Endothelial cell of umbilical vein (primary cell): ENCODE results near the gene MAML3. TPM values are rescaled to one million over a fixed set of nuclear protein-coding genes. Genes with fewer than 3 reads are reported as not detected.

ENCODE experiments used
- BruUV-seq: library from RNA; stranded (reverse); fragments of 400-500 nt; replicated peaks from 2 replicates; lab custom pipeline; 2021; lab: Mats Ljungman, UMichigan
- CTCF ChIA-PET: fragments of 300-600, 350-600 bp; sonication (Branson Sonifier 250); formaldehyde crosslinking; loops from one replicate; lab custom pipeline; 2021; ENCODE audit warnings: antibody characterized with exemption, inconsistent platforms; lab: Charles Lee
- POLR2A ChIA-PET: fragments of 300-600, 350-600 bp; sonication (Branson Sonifier 250); formaldehyde crosslinking; loops from one replicate; lab custom pipeline; 2021; ENCODE audit warnings: antibody characterized with exemption, inconsistent platforms; lab: Charles Lee
- DNase-seq: peaks from one replicate; pipeline ENCODE4 v3.0.0-alpha.2; 2011; ENCODE audit warnings: low read depth, low spot score
- FAIRE-seq: peaks from 2 replicates; lab custom pipeline; 2011; peaks lifted over from hg19 to GRCh38; lab: Jason Lieb, UNC
- H2AFZ ChIP-seq: 2 replicates; pipeline ENCODE4 v1.6.0; 2012; ENCODE audit warnings: low read depth, low read length, control low read depth, inconsistent platforms
- H3K27ac ChIP-seq: 2 replicates; pipeline ENCODE4 v1.5.1; 2011; ENCODE audit warnings: low read depth, mild to moderate bottlenecking, control low read depth, low read length, moderate library complexity; ENCODE audit not compliant: insufficient read depth
- H3K27me3 ChIP-seq, 2 experiments: 2 replicates each; pipeline versions ENCODE4 v1.6.0 to v1.6.1; 2011; ENCODE audit warnings: low read length in 2 of 2, mixed read lengths in 1 of 2; ENCODE audit not compliant: control insufficient read depth in 2 of 2, insufficient read depth in 2 of 2
- H3K36me3 ChIP-seq, 2 experiments: 2 replicates in 1 of 2; 3 replicates in 1 of 2; pipeline ENCODE4 v1.5.1; 2011; ENCODE audit warnings: low read length in 2 of 2, mild to moderate bottlenecking in 1 of 2, moderate library complexity in 1 of 2; ENCODE audit not compliant: control insufficient read depth in 2 of 2, insufficient read depth in 2 of 2; ENCODE audit errors: extremely low read depth in 1 of 2
- H3K4me1 ChIP-seq: 3 replicates; pipeline ENCODE4 v1.5.1; 2011; ENCODE audit warnings: mild to moderate bottlenecking, low read length; ENCODE audit not compliant: control insufficient read depth, insufficient read depth; ENCODE audit errors: extremely low read depth
- H3K4me2 ChIP-seq: 2 replicates; pipeline ENCODE4 v1.6.1; 2011; ENCODE audit warnings: low read length, control low read depth, mixed read lengths; ENCODE audit not compliant: insufficient read depth
- H3K4me3 ChIP-seq, 3 experiments: fragments of 200-600 bp in 1 of 3; sonication (generic), shearing (Covaris generic) in 1 of 3; replicated peaks in 1 of 3; 2 replicates each; pipeline ENCODE4 v1.5.1; 2011 to 2016; ENCODE audit warnings: control low read depth in 3 of 3, low read length in 3 of 3, mild to moderate bottlenecking in 2 of 3, inconsistent platforms in 1 of 3, low read depth in 1 of 3, moderate library complexity in 1 of 3; ENCODE audit not compliant: insufficient read depth in 1 of 3
- H3K79me2 ChIP-seq: 2 replicates; pipeline ENCODE4 v1.6.0; 2012; ENCODE audit warnings: low read length, inconsistent platforms; ENCODE audit not compliant: control insufficient read depth, insufficient read depth
- H3K9ac ChIP-seq: replicated peaks from 2 replicates; pipeline ENCODE3; 2011; ENCODE audit warnings: low read length, control low read depth; ENCODE audit not compliant: insufficient read depth; ENCODE audit errors: extremely low read depth
- H3K9me1 ChIP-seq: replicated peaks from 3 replicates; pipeline ENCODE4 v1.6.0; 2011; ENCODE audit warnings: mild to moderate bottlenecking, low read length; ENCODE audit not compliant: control insufficient read depth, insufficient read depth; ENCODE audit errors: extremely low read depth
- H3K9me3 ChIP-seq: replicated peaks from 2 replicates; pipeline ENCODE4 v1.5.1; 2012; ENCODE audit warnings: low read length, inconsistent platforms; ENCODE audit not compliant: control insufficient read depth, insufficient read depth
- H4K20me1 ChIP-seq: replicated peaks from 2 replicates; pipeline ENCODE3; 2011; ENCODE audit warnings: mild to moderate bottlenecking, low read length; ENCODE audit not compliant: control insufficient read depth, insufficient read depth; ENCODE audit errors: extremely low read depth
- CTCF ChIP-seq, 2 donors: IDR thresholded peaks; 1 replicate in 1 of 2; 2 replicates in 1 of 2; pipeline ENCODE4 v1.5.1; 2011; ENCODE audit warnings: low read length in 2 of 2, mild to moderate bottlenecking in 2 of 2, moderate library complexity in 2 of 2, control low read depth in 1 of 2, inconsistent platforms in 1 of 2, low read depth in 1 of 2; ENCODE audit not compliant: insufficient read depth in 1 of 2; ENCODE audit errors: extremely low read depth in 1 of 2
- EZH2 ChIP-seq: IDR thresholded peaks from 2 replicates; pipeline ENCODE4 v1.6.1; 2012; ENCODE audit warnings: borderline replicate concordance, low read depth, mild to moderate bottlenecking, moderate library complexity, low read length, inconsistent platforms; ENCODE audit not compliant: severe bottlenecking
- FOS ChIP-seq: IDR thresholded peaks from 2 replicates; pipeline ENCODE4 v1.6.1; 2011; ENCODE audit warnings: mild to moderate bottlenecking, low read length, moderate library complexity, borderline replicate concordance; ENCODE audit not compliant: insufficient read depth
- GATA2 ChIP-seq: IDR thresholded peaks from 2 replicates; pipeline ENCODE4 v1.7.0; 2011; ENCODE audit warnings: low read depth, mild to moderate bottlenecking, moderate library complexity, mixed read lengths, low read length; ENCODE audit not compliant: insufficient read length, insufficient read depth
- JUN ChIP-seq: IDR thresholded peaks from 2 replicates; pipeline ENCODE4 v1.6.1; 2011; ENCODE audit warnings: borderline replicate concordance, low read depth; ENCODE audit not compliant: insufficient read length, insufficient read depth
- MAX ChIP-seq: IDR thresholded peaks from 2 replicates; pipeline ENCODE4 v1.6.1; 2011; ENCODE audit not compliant: insufficient read depth, insufficient read length
- MYC ChIP-seq: IDR thresholded peaks from one replicate; pipeline ENCODE4 v1.6.1; 2011; ENCODE audit warnings: mild to moderate bottlenecking, low read depth, low read length
- POLR2A ChIP-seq: IDR thresholded peaks from 2 replicates; pipeline ENCODE4 v1.6.1; 2012; ENCODE audit warnings: low read depth, mild to moderate bottlenecking, control low read depth, low read length
- POLR2AphosphoS5 ChIP-seq: IDR thresholded peaks from 2 replicates; pipeline ENCODE4 v1.6.1; 2012; ENCODE audit warnings: low read depth, mild to moderate bottlenecking, control low read depth, low read length, moderate library complexity; ENCODE audit not compliant: insufficient read depth
- dilution Hi-C: fragments of 300-500 bp; cut with MboI; formaldehyde crosslinking; loops from one replicate; pipeline ENCODE4 v1.15.0; 2019; ENCODE audit warnings: low sequenced_read_pairs; ENCODE audit not compliant: extremely low pct_ligation_motif_present
- intact Hi-C: fragments of 100-400 bp; cut with micrococcal nuclease; formaldehyde crosslinking; loops from one replicate; pipeline ENCODE4 v1.10.0; 2022
- polyA plus RNA-seq, 4 experiments: library from polyadenylated mRNA; depleted of rRNA in 3 of 4; stranded (reverse) in 3 of 4; unstranded in 1 of 4; fragments of >200 nt; gene quantifications; 2 replicates each; pipeline versions ENCODE4 v1.2.1 to v1.2.3, GENCODE V29; 2011 to 2012; ENCODE audit warnings: missing spikeins in 1 of 4
- total RNA-seq: library from RNA; stranded (reverse); gene quantifications from 2 replicates; pipeline ENCODE4 v1.2.3, GENCODE V29; 2021

Gene MAML3
- total and polyA plus RNA-seq, 2 donors (not counting 3 experiments of a cell fraction or from before 2014, with no cell fraction given) = 14.0 to 20.3 TPM

GRCh38 chr4:139957986-139958738, 195.8 kb downstream of the MAML3 start:
- BruUV-seq = no TSS peak
- intact Hi-C loops (no loop called here), dilution Hi-C loops (no loop called here)
- Histone ChIP-seq H4K20me1 (no peaks in the 10 kb centered on the region), H3K4me2 (no peak overlapping the region), H3K79me2 (no peaks in the 10 kb centered on the region), H3K27ac (no peak overlapping the region), H3K9ac (no peak overlapping the region), H3K36me3 (no peaks in the 10 kb centered on the region), H3K4me3 (no peak overlapping the region), H3K27me3 (no peaks in the 10 kb centered on the region), H3K4me1 (peaks cover 23% of the 10 kb centered on the region), H3K9me1 (no peaks in the 10 kb centered on the region), H3K9me3 (no peaks in the 10 kb centered on the region), H2AFZ (no peak overlapping the region)
- TF ChIP-seq CTCF (IDR thresholded peaks at IDR 0.05; ENCODE audit: extremely low read depth in 1 of 2, insufficient read depth in 1 of 2, low read depth in 1 of 2, low read length in 2 of 2) = no peak
- no peak for TF ChIP-seq MAX
- TF ChIP-seq GATA2 = no peak
- TF ChIP-seq MYC = no peak
- TF ChIP-seq JUN = no peak
- TF ChIP-seq POLR2AphosphoS5 = no peak
- no peak for TF ChIP-seq FOS
- no peak for TF ChIP-seq POLR2A
- TF ChIP-seq EZH2 = no peak
- DNase-seq = no peak
- ChIA-PET POLR2A (no interaction called here), CTCF (interaction anchor here (0.9 to 1.8 kb wide), 4 partner anchors 23 to 402 kb away, joined by 3 to 8 read pairs (median 3); no protein-coding TSS in a partner anchor)
- no peak for FAIRE-seq
